Karpas-422 (cell line): ENCODE measurements around the gene SLC3A2. TPM values are rescaled to one million over a fixed set of nuclear protein-coding genes. Genes with fewer than 3 reads are reported as not detected.
"Not testable (repeated sequence)": the region's sequence is repeated elsewhere in the genome, so short reads cannot be mapped to it uniquely, and the experiment has no call there.

Experiments used
- DNase-seq: peaks from one replicate; pipeline ENCODE4 v3.0.0-alpha.2; 2015
- H2AFZ ChIP-seq: fragments of 200-600 bp; sonication (generic); 2 replicates; pipeline ENCODE4 v1.6.1; 2014; ENCODE audit warnings: antibody characterized with exemption, low read length, mixed read lengths
- H3K27ac ChIP-seq: fragments of 200-600 bp; sonication (generic); 2 replicates; pipeline ENCODE4 v1.5.1; 2014; ENCODE audit warnings: mild to moderate bottlenecking, low read length, moderate library complexity
- H3K27me3 ChIP-seq: fragments of 200-600 bp; sonication (generic); 2 replicates; pipeline ENCODE4 v1.6.1; 2014; ENCODE audit warnings: low read length, mixed read lengths
- H3K36me3 ChIP-seq: fragments of 200-600 bp; sonication (generic); 2 replicates; pipeline ENCODE4 v1.6.1; 2014; ENCODE audit warnings: low read length, mixed read lengths; ENCODE audit not compliant: insufficient read depth
- H3K4me1 ChIP-seq: fragments of 200-600 bp; sonication (generic); 2 replicates; pipeline ENCODE4 v1.6.1; 2014; ENCODE audit warnings: mild to moderate bottlenecking, low read length, mixed read lengths
- H3K4me2 ChIP-seq: fragments of 200-600 bp; sonication (generic); 2 replicates; pipeline ENCODE4 v1.6.1; 2014; ENCODE audit warnings: low read length, low read depth, mild to moderate bottlenecking; ENCODE audit not compliant: poor library complexity, severe bottlenecking
- H3K4me3 ChIP-seq: fragments of 200-600 bp; sonication (generic); 2 replicates; pipeline ENCODE4 v1.5.1; 2014; ENCODE audit warnings: mild to moderate bottlenecking, antibody characterized with exemption, low read length, mixed read lengths
- H3K79me2 ChIP-seq: fragments of 200-600 bp; sonication (generic); 2 replicates; pipeline ENCODE4 v1.6.1; 2014; ENCODE audit warnings: mild to moderate bottlenecking, low read length, mixed read lengths
- H3K9ac ChIP-seq: fragments of 200-600 bp; sonication (generic); 2 replicates; pipeline ENCODE4 v1.6.0; 2014; ENCODE audit warnings: low read length
- H3K9me2 ChIP-seq: fragments of 200-600 bp; sonication (generic), shearing (Covaris generic); replicated peaks from 2 replicates; pipeline ENCODE4 v1.6.0; 2014; ENCODE audit warnings: mild to moderate bottlenecking, low read length, moderate library complexity; ENCODE audit not compliant: insufficient read depth
- H3K9me3 ChIP-seq: fragments of 300-700, 200-600 bp; sonication (generic); 2 replicates; pipeline ENCODE4 v1.6.1; 2014; ENCODE audit warnings: low read length, mixed read lengths
- H4K20me1 ChIP-seq: fragments of 200-600 bp; sonication (generic); 2 replicates; pipeline ENCODE4 v1.6.1; 2014; ENCODE audit warnings: mild to moderate bottlenecking, antibody characterized with exemption, low read length, low read depth; ENCODE audit not compliant: insufficient read depth
- total RNA-seq: library from RNA; depleted of rRNA; stranded (reverse); fragments of >200 nt; shearing (Covaris generic); gene quantifications from 2 replicates; pipeline ENCODE4 v1.2.3, GENCODE V29; 2014; ENCODE audit warnings: low replicate concordance

SLC3A2 gene
- total RNA-seq, 1 experiment from 2014 or later: 167 TPM

GRCh38 chr11:62840721-62841360 lies 39.9 kb upstream of the SLC3A2 start:
- Histone ChIP-seq H2AFZ (peak overlapping the region; percentile 68; the same call in 1 of the 2 replicates), H3K4me2 (peak overlapping the region; percentile 82), H3K27ac (peak overlapping the region; percentile 92), H3K4me1 (peaks cover 37% of the 10 kb centered on the region), H3K79me2 (peaks cover 29% of the 10 kb centered on the region), H3K36me3 (peaks cover 16% of the 10 kb centered on the region; the same call in 1 of the 2 replicates), H3K4me3 (peak overlapping the region; percentile 97), H3K9ac (peak overlapping the region; percentile 86)
- H3K27me3 ChIP-seq, H4K20me1 ChIP-seq, H3K9me3 ChIP-seq, H3K9me2 ChIP-seq: not testable (repeated sequence)
- peak; percentile 80 for DNase-seq

GRCh38 chr11:62841361-62842170 lies 39.1 kb upstream of the SLC3A2 start:
- Histone ChIP-seq H3K9ac (peak overlapping the region; percentile 86), H3K27ac (peak overlapping the region; percentile 92), H2AFZ (peak overlapping the region; percentile 80), H3K36me3 (peaks cover 10% of the 10 kb centered on the region; the same call in 1 of the 2 replicates), H3K9me2 (no peaks in the 10 kb centered on the region), H4K20me1 (no peaks in the 10 kb centered on the region), H3K4me2 (peak overlapping the region; percentile 82), H3K4me1 (peaks cover 37% of the 10 kb centered on the region), H3K9me3 (no peaks in the 10 kb centered on the region), H3K4me3 (peak overlapping the region; percentile 97), H3K79me2 (peaks cover 27% of the 10 kb centered on the region), H3K27me3 (no peaks in the 10 kb centered on the region)
- DNase-seq: peak; percentile 97

GRCh38 chr11:62842171-62842741 lies 38.4 kb upstream of the SLC3A2 start:
- peaks cover 22% of the 10 kb centered on the region for H3K79me2 ChIP-seq
- H3K9me2 ChIP-seq: no peaks in the 10 kb centered on the region
- peaks cover 37% of the 10 kb centered on the region for H3K4me1 ChIP-seq
- peak overlapping the region; percentile 86 for H3K9ac ChIP-seq
- H3K36me3 ChIP-seq: peaks cover 6% of the 10 kb centered on the region; the same call in 1 of the 2 replicates
- peak overlapping the region; percentile 80 for H2AFZ ChIP-seq
- peak overlapping the region; percentile 92 for H3K27ac ChIP-seq
- H3K27me3 ChIP-seq: no peaks in the 10 kb centered on the region
- H3K4me2 ChIP-seq: peak overlapping the region; percentile 82
- no peaks in the 10 kb centered on the region for H3K9me3 ChIP-seq
- DNase-seq: peak; percentile 49
- H3K4me3 ChIP-seq: peak overlapping the region; percentile 97
- no peaks in the 10 kb centered on the region for H4K20me1 ChIP-seq

GRCh38 chr11:62842891-62843290 lies 37.8 kb upstream of the SLC3A2 start:
- H2AFZ ChIP-seq, H3K27me3 ChIP-seq, H3K36me3 ChIP-seq, H3K27ac ChIP-seq, H3K9me3 ChIP-seq, H3K4me3 ChIP-seq, H4K20me1 ChIP-seq, H3K9me2 ChIP-seq: not testable (repeated sequence)
- Histone ChIP-seq H3K4me1 (peaks cover 32% of the 10 kb centered on the region), H3K9ac (peak overlapping the region; percentile 86; the same call in 1 of the 2 replicates), H3K4me2 (peak overlapping the region; percentile 82), H3K79me2 (peaks cover 16% of the 10 kb centered on the region)
- peak; percentile 32 for DNase-seq

- H3K27ac ChIP-seq: no peak overlapping the region
- no peak overlapping the region for H2AFZ ChIP-seq
- no peaks in the 10 kb centered on the region for H3K27me3 ChIP-seq
- no peaks in the 10 kb centered on the region for H3K9me3 ChIP-seq
- H3K9me2 ChIP-seq: no peaks in the 10 kb centered on the region
- H3K4me1 ChIP-seq: peaks cover 26% of the 10 kb centered on the region
- H3K79me2 ChIP-seq: peaks cover 10% of the 10 kb centered on the region
- no peak overlapping the region for H3K9ac ChIP-seq
- DNase-seq: peak; percentile 40
- H4K20me1 ChIP-seq: no peaks in the 10 kb centered on the region
- no peak overlapping the region for H3K4me2 ChIP-seq
- no peak overlapping the region for H3K4me3 ChIP-seq
- no peaks in the 10 kb centered on the region for H3K36me3 ChIP-seq
These were observed 37.2 kb upstream of the SLC3A2 start for GRCh38 chr11:62843466-62843865.

- Histone ChIP-seq H3K9me2 (no peaks in the 10 kb centered on the region), H3K4me1 (peaks cover 24% of the 10 kb centered on the region), H2AFZ (no peak overlapping the region), H3K79me2 (peaks cover 3% of the 10 kb centered on the region), H3K27me3 (no peaks in the 10 kb centered on the region), H3K4me2 (no peak overlapping the region), H3K4me3 (no peak overlapping the region), H3K36me3 (no peaks in the 10 kb centered on the region), H3K27ac (no peak overlapping the region), H3K9ac (no peak overlapping the region), H3K9me3 (no peaks in the 10 kb centered on the region), H4K20me1 (no peaks in the 10 kb centered on the region)
- DNase-seq: no peak
These were observed 36.5 kb upstream of the SLC3A2 start for GRCh38 chr11:62844154-62844553.

GRCh38 chr11:62846177-62846576 lies 34.5 kb upstream of the SLC3A2 start:
- Histone ChIP-seq H3K4me2 (no peak overlapping the region), H2AFZ (no peak overlapping the region), H3K27ac (no peak overlapping the region), H3K9me2 (no peaks in the 10 kb centered on the region), H3K27me3 (no peaks in the 10 kb centered on the region), H3K9ac (no peak overlapping the region), H3K79me2 (no peaks in the 10 kb centered on the region), H3K9me3 (no peaks in the 10 kb centered on the region), H3K36me3 (no peaks in the 10 kb centered on the region), H3K4me1 (peaks cover 12% of the 10 kb centered on the region), H3K4me3 (no peak overlapping the region), H4K20me1 (no peaks in the 10 kb centered on the region)
- DNase-seq: no peak

GRCh38 chr11:62847767-62848314 lies 32.9 kb upstream of the SLC3A2 start:
- Histone ChIP-seq H3K9ac (no peak overlapping the region), H3K36me3 (peaks cover 10% of the 10 kb centered on the region), H3K79me2 (no peaks in the 10 kb centered on the region), H3K4me1 (peaks cover 9% of the 10 kb centered on the region), H3K4me3 (no peak overlapping the region), H4K20me1 (peaks cover 5% of the 10 kb centered on the region; the same call in 1 of the 2 replicates), H3K9me3 (no peaks in the 10 kb centered on the region), H3K4me2 (no peak overlapping the region), H3K27me3 (no peaks in the 10 kb centered on the region), H2AFZ (no peak overlapping the region), H3K9me2 (no peaks in the 10 kb centered on the region), H3K27ac (no peak overlapping the region)
- DNase-seq: peak; percentile 40
